Liver (tissue), 3 donors: ENCODE results near the gene ADAMTS2.
"Not testable (repeated sequence)": the region's sequence is repeated elsewhere in the genome, so short reads cannot be mapped to it uniquely, and the experiment has no call there.

Source experiments
- CTCF ChIP-seq: fragments of 150-350 bp; IDR thresholded peaks from 2 replicates; pipeline ENCODE4 v1.5.1; 2017; ENCODE audit warnings: improper control_type of control experiment, low read depth, low read length; ENCODE audit not compliant: missing input control
- EGR1 ChIP-seq, 2 donors: IDR thresholded peaks; 2 replicates each; pipeline ENCODE4 v1.6.1; 2016 to 2018; ENCODE audit warnings: antibody characterized with exemption in 2 of 2, low read depth in 2 of 2
- JUND ChIP-seq, 2 donors: IDR thresholded peaks; 2 replicates each; pipeline ENCODE4 v1.6.1; 2016; ENCODE audit warnings: antibody characterized with exemption in 2 of 2
- REST ChIP-seq: IDR thresholded peaks from 2 replicates; pipeline ENCODE4 v1.6.1; 2016; ENCODE audit warnings: antibody characterized with exemption, mild to moderate bottlenecking
- SP1 ChIP-seq: IDR thresholded peaks from 2 replicates; pipeline ENCODE4 v1.6.1; 2018; ENCODE audit warnings: antibody characterized with exemption, mild to moderate bottlenecking
- TAF1 ChIP-seq: conservative IDR thresholded peaks from 2 replicates; pipeline ENCODE4 v1.6.1; 2016; ENCODE audit warnings: antibody characterized with exemption, mild to moderate bottlenecking
- ZBTB33 ChIP-seq: IDR thresholded peaks from 2 replicates; pipeline ENCODE4 v1.6.1; 2016; ENCODE audit warnings: antibody characterized with exemption
- donor health status: healthy.
- donor health status: healthy.

- not testable (repeated sequence) for TF ChIP-seq CTCF; TAF1; SP1; REST; ZBTB33; JUND (IDR thresholded peaks at IDR 0.05); EGR1 (IDR thresholded peaks at IDR 0.05; ENCODE audit: low read depth in 2 of 2)
These were observed 128.9 kb downstream of the ADAMTS2 start for GRCh38 chr5:179216381-179216780.
